Amniotic stem cell (primary cell): ENCODE data around the gene SMAD3.
"Not testable (repeated sequence)": the region's sequence is repeated elsewhere in the genome, so short reads cannot be mapped to it uniquely, and the experiment has no call there.

Experiments used
- DNase-seq: peaks from one replicate; lab custom pipeline; 2025; lab: John Stamatoyannopoulos, UW

The SMAD3 gene

DNA sequence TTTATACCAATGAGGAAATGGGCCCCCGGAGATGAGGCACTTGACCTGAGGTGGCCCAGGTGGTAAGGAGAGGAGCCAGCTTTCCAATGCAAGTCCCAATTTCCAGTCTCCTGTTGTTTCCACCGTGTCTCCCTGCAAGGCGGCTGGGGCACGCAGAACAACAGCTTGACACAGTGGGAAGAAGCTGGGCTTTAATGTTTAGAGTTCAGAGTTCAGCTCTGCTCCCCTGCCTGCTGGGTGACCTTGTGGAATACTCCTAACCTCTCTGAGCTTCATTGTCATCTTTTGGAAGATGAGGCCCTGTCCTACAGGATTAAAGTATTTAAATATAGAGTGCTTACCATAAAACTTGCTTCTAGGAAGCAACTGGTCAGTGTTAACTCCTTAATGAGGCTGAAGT is 80.3 kb downstream of the SMAD3 start:
- no peak for DNase-seq

GRCh38 chr15:67146234-67146633 is 80.8 kb downstream of the SMAD3 start:
- DNase-seq: no peak

DNA sequence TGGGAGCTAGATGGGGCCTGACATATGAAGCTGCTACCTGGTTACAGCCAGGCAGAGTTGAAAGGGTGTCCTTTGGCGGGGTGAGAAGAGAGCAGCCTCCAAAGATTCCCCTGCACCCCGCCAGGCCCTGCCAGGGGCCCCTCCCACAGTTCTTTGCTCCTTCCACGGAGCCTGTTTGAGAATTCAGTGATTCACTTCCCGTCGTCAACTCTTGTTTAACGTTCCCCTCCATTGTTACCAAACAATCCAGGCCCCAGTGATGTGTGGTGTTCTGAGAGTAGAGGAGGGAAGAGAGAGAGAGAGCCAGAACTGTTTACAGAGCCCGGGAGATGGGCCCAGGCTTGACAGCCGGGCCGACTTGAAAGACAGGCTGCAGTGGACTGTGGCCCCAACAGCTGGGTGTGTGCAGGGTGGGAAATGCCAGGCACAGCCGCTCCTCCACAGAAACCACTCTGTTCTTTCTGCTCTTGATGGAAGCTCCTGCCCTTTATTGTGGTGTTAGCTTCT is 81.5 kb downstream of the SMAD3 start:
- DNase-seq: no peak

DNA sequence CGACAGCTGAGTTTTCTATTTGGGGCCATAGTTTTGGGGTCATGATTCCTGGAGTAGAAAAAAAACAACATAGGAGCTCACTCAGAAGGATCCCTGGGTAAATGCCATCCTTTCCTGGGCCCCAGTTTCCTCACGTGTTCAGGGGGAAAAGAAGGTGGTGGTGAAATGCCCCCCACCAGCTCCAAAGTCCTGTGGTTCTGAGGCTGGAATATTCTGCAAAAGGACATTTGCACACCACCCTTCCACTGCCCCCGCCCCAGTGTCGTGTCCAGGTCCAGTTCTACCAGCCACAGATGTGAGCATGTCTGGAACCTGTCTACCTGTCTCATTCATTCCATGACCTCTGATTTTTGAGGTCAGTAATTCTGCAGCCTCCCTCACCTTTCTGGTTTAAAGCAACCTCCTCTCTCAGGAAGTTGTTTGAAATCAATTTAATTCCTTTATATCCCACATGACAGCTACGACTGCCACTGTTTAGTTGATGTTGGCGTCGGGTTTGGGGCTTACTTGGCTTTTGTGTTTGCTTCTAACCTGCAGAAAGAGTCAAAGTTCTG is 82.1 kb downstream of the SMAD3 start:
- DNase-seq: no peak

DNA sequence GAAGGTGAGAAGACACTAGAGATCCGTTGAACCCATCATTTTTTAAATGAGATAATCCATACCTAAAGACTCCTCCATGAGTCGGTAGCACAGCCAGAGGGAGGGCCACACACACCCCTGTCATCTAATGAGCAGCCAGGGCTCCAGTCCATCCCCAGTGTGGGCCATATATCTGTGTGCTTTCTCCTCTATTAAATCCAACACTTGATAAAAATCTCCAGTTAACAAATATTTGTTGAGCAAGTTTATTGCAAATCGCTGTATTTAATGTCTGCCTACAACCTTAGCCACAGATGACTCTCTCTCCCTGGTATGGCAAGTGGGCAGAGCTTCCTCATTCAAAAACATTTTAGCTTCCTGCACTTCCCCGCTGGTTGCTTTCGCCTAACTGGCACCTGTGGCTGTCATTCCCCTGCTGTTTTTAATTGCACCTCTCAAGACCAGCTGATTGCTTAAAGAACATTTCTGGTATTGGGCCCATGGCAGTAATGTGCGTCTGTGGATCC is 82.8 kb downstream of the SMAD3 start:
- no peak for DNase-seq

GRCh38 chr15:67149068-67149772 is 83.8 kb downstream of the SMAD3 start:
- DNase-seq: no peak

- no peak for DNase-seq
These were observed 84.3 kb downstream of the SMAD3 start for GRCh38 chr15:67149773-67150022.

DNA sequence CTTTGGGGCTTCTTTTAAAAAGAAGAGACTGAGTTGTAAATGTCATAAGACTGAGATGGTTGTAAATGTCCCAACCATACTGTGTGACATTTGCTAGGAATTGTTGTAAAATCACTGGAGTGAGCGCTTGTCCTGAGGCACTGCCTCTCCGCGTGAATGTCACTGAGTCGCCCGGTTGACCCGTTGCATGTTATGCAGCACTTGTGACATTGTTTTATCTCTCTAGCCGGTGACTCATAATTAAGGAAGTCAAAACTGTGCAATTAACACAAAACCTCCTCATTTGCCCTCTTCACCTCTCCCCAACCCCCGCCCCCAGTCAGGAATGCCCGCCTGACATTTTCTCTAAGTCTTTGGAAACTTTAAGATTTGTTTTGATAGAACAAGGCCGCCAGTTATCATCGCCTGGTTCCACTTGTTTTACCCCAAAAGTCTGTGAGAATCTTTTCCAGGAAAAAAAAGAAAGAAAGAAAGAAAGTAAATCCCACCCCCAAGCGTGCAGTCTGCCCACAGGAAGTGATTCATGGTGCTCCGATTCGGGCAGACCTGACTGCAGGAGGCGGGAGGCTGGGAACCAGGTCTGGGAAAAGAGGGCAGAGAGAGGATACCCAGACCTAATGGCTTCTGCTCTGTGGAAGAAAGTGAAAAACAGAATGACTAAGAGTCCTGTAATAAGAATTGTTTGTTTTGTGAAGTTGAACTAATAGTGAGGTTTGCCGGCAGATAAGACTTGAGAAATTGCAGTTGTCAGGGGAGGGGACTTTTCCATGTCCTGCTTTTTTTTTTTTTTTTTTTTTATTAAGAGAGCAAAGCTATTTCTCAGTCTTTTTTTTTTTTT is 84.8 kb downstream of the SMAD3 start:
- DNase-seq: peak; percentile 90

DNA sequence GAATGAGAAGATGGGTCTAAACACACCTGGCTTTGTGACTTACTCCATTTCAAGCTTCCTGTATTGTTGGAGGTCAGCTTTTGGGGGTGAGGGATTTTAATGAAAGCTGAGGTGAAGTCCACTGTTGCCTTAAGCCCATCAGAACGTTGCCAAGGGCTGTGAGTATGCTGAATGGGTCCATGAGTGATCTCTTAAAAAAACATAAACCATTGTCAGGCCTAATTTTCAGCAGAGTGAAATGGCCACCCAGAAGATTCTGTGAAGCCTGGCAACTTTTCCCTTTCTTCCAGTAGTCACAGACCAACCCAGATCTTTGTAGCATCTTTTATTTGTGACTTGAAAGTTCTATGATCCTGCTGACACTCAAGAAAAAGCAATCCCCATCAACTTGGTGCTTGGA is 87.0 kb downstream of the SMAD3 start:
- no peak for DNase-seq

DNA sequence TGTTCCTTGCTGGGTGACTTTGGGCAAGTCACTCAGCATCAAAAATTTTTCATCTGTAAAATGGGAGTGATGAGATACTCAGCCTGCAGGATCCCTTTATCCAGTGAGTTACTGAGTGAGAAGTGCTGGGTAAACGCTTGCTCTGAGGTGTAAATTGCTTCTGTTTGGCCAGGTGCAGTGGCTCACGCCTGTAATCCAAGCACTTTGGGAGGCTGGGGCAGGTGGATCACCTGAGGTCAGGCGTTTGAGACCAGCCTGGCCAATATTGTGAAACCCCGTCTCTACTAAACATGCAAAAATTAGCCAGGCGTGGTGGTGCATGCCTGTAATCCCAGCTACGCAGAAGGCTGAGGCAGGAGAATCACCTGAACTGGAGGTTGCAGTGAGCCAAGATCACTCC is 87.6 kb downstream of the SMAD3 start:
- not testable (repeated sequence) for DNase-seq

GRCh38 chr15:67154249-67154648 is 88.8 kb downstream of the SMAD3 start:
- DNase-seq: no peak

DNA sequence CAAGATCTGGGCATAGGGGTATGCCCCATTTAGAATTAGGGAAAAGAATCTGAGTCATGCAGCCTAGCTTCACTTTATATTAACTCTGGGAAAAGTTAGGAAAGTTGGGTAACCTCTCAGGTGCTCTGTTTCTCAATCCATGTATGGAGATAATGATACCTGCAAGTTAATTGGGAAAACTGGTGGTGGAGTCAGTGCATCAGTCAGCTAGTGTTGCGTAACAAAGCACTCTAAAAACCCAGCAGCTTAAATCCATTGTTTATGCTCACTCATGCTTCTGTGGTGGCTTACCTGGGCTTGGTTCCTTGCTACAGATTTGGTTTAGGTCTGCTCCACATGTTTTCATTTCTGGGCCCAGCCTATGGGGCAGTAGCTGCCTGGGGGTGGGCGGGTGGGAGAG is 91.0 kb downstream of the SMAD3 start:
- no peak for DNase-seq

- DNase-seq: no peak
These were observed 91.4 kb downstream of the SMAD3 start for GRCh38 chr15:67156834-67157233.

DNA sequence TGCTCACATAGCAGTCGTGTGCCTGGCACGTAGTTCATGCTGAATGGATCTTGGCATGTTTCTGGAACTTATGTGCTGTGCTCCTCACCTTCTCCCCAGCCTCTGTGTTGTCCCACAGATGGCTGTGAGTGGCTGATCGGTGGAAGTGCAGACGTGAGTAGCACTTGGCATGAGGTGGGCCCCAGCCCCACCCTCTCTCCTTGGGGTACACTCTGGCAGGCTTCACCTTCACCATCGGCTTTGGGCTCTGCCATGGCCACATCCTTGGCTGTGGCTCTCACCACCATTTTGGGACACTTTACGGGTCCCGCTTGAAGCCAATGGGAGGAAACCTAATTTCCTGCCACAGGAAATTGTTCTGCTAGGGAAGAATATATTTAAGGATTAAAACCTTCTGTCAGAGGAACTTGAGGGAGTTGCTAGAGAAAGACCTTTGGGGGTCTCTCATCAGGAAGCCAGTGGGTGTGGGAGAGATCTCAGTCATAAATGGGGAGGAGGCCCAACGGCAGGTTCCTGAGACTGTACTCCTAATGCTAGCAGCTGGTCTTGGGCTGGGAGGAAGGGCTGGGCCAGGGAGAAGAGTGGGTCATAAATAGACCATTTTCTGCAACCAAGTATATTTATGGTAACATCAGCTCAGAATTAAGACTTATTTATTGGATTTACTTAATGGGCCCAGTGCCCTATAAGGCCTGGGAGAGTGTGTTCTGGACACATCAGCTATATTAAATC is 92.3 kb downstream of the SMAD3 start:
- DNase-seq: no peak

DNA sequence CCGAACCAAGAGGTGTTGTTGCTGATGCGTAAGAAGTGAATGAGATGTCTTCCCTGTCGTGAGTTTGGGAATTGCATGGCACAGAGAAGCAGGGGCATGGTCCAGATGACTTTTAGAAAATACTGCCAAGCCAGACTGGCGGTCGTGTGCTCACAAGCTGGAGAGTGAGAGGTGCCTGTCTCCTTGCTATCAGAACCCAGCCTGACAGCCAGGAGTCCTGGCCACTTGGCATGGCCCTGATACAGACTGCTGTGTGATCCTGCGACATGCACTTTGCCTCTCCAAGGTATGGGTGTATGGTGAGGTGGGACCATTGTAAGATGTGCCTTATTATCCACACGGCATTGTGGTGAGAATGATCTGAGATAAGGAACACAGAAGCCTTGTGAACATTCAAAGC is 93.0 kb downstream of the SMAD3 start:
- DNase-seq: no peak

- DNase-seq: no peak
These were observed 96.0 kb downstream of the SMAD3 start for GRCh38 chr15:67161412-67161811.

GRCh38 chr15:67161881-67162280 is 96.5 kb downstream of the SMAD3 start:
- DNase-seq: no peak

GRCh38 chr15:67163180-67163579 is 97.8 kb downstream of the SMAD3 start:
- DNase-seq: no peak

- no peak for DNase-seq
These were observed 99.0 kb downstream of the SMAD3 start for GRCh38 chr15:67164401-67164791.

GRCh38 chr15:67164811-67165253 is 99.4 kb downstream of the SMAD3 start:
- DNase-seq: no peak

DNA sequence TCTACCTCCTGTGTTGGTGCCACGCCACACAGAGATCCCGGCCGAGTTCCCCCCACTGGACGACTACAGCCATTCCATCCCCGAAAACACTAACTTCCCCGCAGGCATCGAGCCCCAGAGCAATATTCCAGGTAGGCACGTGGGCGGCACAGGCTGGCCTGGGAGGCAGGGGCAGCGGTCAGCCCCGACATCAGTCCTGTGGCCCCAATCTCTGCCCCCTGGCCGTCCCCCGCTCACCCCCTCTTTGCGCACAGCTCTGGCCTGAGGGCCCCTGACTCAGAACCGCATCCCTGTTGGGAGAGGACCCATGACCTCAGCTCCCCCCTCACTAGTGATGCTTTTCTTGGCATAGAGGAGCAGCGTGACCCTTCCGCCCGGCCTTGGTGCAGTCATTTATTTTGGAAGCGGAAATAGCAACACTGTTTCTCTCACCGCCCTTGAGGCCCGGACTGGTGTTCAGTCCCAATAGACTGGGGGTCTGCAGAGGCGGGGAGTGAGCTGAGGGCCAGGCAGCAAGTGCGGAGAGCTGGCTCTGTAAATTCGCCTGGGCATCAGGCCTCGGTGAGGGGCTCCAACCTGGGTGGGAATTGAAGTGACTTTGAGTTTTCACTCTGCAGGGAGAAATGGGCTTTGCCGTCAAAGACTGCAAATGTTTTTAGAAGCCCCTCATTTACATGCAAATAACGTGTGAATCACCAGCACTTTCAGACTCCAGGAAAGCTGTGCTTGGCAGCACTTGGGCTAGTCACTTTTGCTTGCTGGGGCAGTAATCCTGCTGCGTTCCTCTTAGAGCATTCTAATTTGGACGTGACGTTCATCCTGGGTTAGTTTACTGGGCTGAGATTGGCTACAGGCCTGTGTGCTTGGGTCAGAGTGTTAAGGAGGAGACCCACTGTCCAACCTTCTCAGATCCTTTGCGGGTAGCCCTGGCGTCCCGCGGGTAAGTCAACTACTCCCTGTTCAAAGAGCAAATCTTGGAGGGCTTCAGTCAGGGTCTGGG is 100.2 kb downstream of the SMAD3 start:
- DNase-seq: no peak
